ENCODE measurements around the gene NUBP2. TPM values are rescaled to one million over a fixed set of nuclear protein-coding genes. Genes with fewer than 3 reads are reported as not detected.

Gene NUBP2
- total and polyA plus RNA-seq, 2 experiments from 2014 or later = 79.4 to 175 TPM

GRCh38 chr16:1770328-1771187 lies 12.2 kb upstream of the NUBP2 start:
- H3K27me3 ChIP-seq (ENCODE audit: insufficient read depth) = no peaks in the 10 kb centered on the region
- Mint-ChIP-seq H3K27ac (peak overlapping the region; percentile 90), H3K9me3 (peaks cover 4% of the 10 kb centered on the region; the same call in 1 of the 3 replicates), H3K4me3 (peak overlapping the region; percentile 99), H3K27me3 (ENCODE audit: insufficient read depth, low read depth, poor library complexity) (peaks cover 27% of the 10 kb centered on the region), H3K4me1 (peaks cover 8% of the 10 kb centered on the region), H3K36me3 (ENCODE audit: low read depth) (peaks cover 21% of the 10 kb centered on the region)
- peak overlapping the region; percentile 96 for H3K4me2 ChIP-seq
- H3K36me3 ChIP-seq (ENCODE audit: insufficient read depth) = no peaks in the 10 kb centered on the region
- TF ChIP-seq CREB1 (CRISPR knock-in tag; IDR thresholded peaks at IDR 0.05; ENCODE audit: low read depth) = 0 out of 2 replicates have a peak, but pooled peaks have one; percentile 13
- no peak for TF ChIP-seq NANOG (IDR thresholded peaks at IDR 0.05; ENCODE audit: borderline replicate concordance)
- TF ChIP-seq POLR2AphosphoS5 (IDR thresholded peaks at IDR 0.05; ENCODE audit: low read depth) = peak; percentile 35
- peaks cover 14% of the 10 kb centered on the region; the same call in 1 of the 2 replicates for H3F3A ChIP-seq (replicated peaks; ENCODE audit: low read depth)
- H3K9me2 ChIP-seq (ENCODE audit: insufficient read depth) = no peaks in the 10 kb centered on the region
- H3K27ac ChIP-seq (ENCODE audit: low read depth) = no peak overlapping the region
- H2AFZ ChIP-seq = no peak overlapping the region
- peak; percentile 24 for ATAC-seq
- peaks cover 15% of the 10 kb centered on the region for H3K79me2 ChIP-seq (replicated peaks; ENCODE audit: insufficient read depth)
- H4K20me1 ChIP-seq (replicated peaks; ENCODE audit: insufficient read depth) = no peaks in the 10 kb centered on the region; the same call in 1 of the 2 replicates
- DNase-seq (ENCODE audit: low spot score) = peak; percentile 76
- peaks cover 4% of the 10 kb centered on the region for H3K4me1 ChIP-seq (ENCODE audit: insufficient read depth)
- peak overlapping the region; percentile 97 for H3K4me3 ChIP-seq

DNA sequence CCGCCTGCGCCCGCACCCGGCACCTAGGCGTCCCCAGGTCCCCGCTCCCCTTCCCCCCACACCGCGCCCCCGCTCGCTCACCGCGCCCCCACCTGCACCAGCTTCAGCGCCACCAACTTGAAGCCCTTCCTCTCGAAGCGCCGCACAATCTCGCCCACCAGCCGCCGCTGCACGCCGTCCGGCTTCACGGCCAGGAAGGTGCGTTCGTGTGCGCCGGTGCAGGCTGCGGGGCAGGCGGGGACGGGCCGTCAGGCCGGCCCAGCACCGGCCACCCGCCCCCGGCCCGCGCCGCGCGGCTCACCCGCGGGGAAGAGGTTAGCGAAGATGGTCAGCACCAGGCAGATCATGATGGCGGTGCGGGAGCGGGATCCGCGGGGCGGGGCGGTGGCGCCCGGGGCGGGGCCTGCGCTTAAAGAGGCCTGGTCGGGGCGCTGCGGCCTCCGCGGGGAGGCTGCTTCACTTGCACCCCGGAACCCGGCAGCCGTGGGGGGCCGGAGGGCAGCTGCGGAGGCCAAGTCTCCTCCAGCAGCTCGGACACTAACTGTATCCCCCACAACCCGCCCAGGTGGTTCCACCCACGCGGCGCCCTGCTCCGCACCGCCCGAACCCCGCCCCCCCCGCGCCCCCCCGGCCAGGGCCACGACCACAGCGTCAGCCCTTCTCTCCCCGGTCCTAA lies 11.4 kb upstream of the NUBP2 start, which contains the start of gene NME3:
Gene NME3 (minus strand): TSS at position 356 of the 676 bp plus-strand sequence. CDS start 9 bp downstream, at position 347.
- H2AFZ ChIP-seq = no peak within 1 kb of the TSS
- peak within 1 kb of the TSS; percentile 97 for H3K4me3 ChIP-seq
- TF ChIP-seq JUNB (IDR thresholded peaks at IDR 0.05; ENCODE audit: unreplicated experiment) (no peak), CTCF (conservative IDR thresholded peaks at IDR 0.05; ENCODE audit: low read depth in 2 of 2) (no peak), POLR2AphosphoS5 (IDR thresholded peaks at IDR 0.05; ENCODE audit: low read depth) (peak; percentile 62)
- DNase-seq (ENCODE audit: low spot score) (peak; percentile 71), ATAC-seq (peak; percentile 19)
- H4K20me1 ChIP-seq (replicated peaks; ENCODE audit: insufficient read depth) = no peaks in the 10 kb centered on the region; the same call in 1 of the 2 replicates
- peaks cover 15% of the 10 kb centered on the region for H3K79me2 ChIP-seq (replicated peaks; ENCODE audit: insufficient read depth)
- Mint-ChIP-seq H3K27me3 (ENCODE audit: insufficient read depth, low read depth, poor library complexity) (peaks cover 27% of the 10 kb centered on the region), H3K4me1 (peaks cover 8% of the 10 kb centered on the region), H3K36me3 (ENCODE audit: low read depth) (peaks cover 21% of the 10 kb centered on the region), H3K4me3 (peak within 1 kb of the TSS; percentile 99), H3K9me3 (peaks cover 4% of the 10 kb centered on the region; the same call in 2 of the 3 replicates), H3K27ac (peak within 1 kb of the TSS; percentile 99)
- peak within 1 kb of the TSS; percentile 96 for H3K4me2 ChIP-seq
- H3K4me1 ChIP-seq (ENCODE audit: insufficient read depth) = peaks cover 4% of the 10 kb centered on the region
- H3K27me3 ChIP-seq (ENCODE audit: insufficient read depth) = no peaks in the 10 kb centered on the region
- peaks cover 14% of the 10 kb centered on the region; the same call in 1 of the 2 replicates for H3F3A ChIP-seq (replicated peaks; ENCODE audit: low read depth)
- H3K9me2 ChIP-seq (ENCODE audit: insufficient read depth) = no peaks in the 10 kb centered on the region
- peak within 1 kb of the TSS; percentile 91 for H3K27ac ChIP-seq (ENCODE audit: low read depth)
- H3K36me3 ChIP-seq (ENCODE audit: insufficient read depth) = no peaks in the 10 kb centered on the region
